Measurements from ENCODE around the gene RAD51B.

RAD51B gene

DNA sequence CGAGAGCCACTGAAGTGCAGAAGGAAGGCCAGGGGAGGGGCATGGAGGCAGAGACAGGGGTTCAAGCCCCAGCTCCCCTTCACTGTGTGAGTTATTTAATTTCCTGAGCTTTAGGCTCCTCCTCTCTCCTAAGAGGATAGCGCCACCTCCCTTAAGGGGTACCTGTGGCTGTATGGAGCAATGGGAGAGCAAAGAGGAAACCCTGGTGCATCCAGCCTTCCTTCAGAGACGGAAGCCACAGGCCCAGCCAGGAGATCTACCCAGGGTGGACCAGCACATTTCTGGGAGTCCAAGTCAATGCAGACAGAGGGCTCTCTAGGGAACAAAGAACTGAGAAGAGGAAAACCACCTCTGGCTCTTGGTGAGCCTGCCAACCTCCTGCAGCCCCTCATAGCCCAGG is 883.0 kb downstream of the RAD51B start:
- DNase-seq (ENCODE audit: low spot score): no peak

DNA sequence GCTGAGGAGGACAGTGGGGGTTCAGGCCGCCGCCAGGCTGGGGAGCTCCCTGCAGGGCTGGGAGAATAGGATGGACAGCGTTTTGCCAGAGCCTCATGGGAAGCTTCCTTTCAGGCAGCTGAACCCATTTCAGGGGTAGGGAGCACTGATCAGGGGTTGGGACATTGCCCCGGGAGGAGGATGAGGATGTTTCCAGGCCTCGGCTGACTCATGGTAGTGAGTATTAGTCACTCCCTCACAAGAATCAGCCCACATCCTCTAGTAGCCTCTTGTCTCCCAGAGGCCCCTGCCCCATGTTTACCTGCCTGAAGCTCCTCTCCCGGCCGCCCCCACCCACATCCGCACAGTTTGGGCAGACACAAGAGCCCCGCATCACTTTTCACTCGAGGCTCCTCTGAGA is 883.5 kb downstream of the RAD51B start:
- no peak for DNase-seq (ENCODE audit: low spot score)

DNA sequence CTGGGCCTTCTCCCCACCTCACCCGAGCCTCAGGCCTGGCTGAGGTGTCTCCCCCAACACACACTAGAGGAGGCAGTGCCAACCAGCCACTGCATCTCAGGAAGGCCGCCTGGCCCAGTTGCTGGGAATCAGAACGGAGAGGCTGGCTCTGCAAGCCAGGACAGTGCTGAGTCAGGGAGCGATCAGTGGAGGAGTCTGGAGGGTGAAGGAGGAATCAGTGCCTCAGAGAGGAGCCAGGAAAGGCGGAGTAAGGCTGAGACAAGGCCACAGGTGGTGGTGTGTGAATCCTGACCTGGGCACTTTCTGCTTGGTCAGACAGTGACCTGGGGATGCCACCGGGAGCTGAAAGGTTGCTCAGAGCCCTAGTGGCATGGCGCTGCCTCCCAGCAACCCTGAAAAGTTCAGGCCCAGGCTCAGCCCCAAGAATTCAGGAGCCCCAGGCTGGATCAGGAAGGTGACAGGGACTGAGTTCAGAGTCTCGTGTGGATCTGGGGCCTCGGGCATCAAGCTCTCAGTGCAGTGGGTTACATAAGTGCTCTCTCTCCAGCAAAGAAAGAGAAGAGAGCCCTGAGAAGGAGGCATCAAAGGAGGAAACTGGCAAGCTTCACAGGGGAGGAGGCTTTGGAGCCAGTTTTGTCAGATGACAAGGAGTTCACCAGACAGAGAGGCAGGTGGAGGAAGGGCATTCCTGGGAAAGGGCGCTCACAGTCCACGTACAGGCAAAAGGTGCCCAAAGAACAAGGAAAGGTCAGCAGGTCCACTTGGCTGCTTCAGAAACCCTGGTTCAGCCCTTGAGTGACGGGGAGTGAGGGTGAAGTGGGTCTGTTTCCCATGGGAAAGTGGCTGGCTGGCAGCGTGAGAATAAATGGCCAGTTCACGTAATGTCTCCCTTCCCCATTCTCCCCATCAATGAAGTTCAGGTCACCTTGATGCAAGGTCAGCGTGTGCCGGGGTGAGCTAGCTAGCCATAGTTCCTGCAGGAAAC is 885.4 kb downstream of the RAD51B start:
- DNase-seq (ENCODE audit: low spot score): no peak

DNA sequence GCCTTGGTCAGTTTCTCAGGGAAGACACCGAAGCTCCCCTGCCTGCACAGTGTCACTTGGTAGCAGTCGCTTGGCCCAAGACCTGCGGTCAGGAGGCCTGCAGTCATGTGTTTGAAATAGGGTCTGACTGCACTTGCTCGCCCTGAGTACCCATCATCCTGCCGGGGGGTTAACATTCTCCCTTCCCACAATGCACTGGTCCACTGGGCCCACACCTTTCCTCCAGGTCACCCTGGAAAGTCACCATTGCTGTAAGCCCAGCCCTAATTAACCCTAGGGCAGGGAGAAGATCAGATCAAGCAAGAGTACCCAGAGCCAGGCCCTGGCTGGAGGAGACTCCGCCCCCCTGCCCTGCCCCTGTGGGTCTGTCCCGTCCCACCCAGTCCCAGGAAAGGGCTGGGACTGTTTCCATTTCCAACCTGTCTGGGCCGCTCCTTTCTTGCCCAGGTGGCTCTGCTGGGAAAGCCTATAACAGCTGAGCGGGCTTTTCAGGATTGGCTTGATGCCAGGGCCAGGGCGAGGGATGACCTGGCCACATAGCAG is 886.2 kb downstream of the RAD51B start:
- DNase-seq (ENCODE audit: low spot score): no peak

DNA sequence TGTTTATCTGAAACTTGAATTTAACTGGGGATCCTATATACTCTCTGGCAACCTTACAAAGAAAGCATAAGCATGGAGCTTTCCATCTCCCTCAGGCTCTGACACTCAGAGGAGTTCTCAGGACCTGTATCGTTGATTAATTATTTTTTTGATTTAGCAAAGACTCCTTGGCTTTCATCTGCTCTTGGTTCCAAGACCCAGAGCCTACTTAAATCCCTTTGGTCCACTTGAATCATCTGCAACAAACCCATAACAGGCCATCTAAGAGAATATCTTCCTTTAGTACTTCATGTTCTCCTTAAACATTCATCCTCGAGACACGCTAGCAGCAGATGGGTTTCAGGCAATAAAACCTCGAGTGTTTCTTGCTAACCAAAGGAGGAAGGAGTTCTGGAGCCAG is 887.9 kb downstream of the RAD51B start:
- no peak for DNase-seq (ENCODE audit: low spot score)

DNA sequence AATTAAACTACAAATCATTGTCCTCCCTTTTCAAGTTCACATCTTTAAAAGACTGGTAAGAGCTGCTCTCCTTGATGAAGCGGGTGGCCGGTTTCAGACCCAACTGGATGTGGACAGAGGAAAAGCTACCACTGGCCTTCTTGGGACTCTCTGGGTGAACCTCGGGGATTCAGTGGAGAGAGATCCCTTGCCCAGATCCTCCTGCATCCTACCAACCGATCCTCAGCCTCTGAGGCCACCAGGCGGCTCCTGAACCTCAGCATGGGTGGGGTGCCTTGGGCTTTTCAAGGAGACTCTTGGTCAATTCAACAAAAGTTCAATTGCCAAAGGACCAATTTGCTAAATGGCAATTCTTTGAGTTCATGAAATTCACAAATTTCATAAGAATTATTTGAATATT is 888.8 kb downstream of the RAD51B start:
- DNase-seq (ENCODE audit: low spot score): no peak

DNA sequence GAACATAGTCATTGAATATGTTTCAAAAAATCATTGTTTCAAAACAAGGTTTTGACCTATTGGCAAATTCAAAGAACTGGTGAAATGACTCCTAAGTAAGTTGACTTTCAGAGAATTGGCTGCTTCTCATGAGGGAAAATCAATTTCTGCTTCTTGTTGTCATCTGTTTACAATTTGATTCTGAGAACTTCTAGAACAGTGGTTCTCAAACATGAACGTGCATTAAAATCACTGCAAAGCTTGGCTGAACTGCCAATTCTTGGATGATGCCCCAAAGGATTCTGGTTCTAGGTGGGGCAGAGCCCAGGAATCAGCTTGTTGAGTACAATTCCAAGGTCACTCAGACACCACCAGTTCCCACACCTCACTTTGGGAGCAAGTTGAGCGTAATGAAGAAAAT is 889.4 kb downstream of the RAD51B start:
- no peak for DNase-seq (ENCODE audit: low spot score)

DNA sequence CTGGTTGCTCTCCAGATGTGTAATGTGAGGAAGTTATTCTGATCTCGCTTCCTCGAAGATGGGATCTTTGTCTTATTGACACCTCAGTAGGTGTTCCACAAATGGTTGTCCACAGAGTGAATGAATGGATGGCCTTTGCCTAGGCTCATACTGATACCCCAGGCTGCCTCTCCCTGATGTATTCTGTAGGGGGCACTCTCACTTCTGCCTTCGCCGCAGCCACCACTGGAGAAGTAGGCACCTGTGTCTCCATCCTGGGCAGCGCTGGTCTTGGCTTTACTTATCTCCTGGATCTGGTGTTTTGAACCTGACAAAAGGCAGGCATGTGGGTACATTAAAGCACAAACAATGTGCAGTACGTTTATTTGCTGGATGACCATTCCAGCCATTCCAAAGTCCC is 891.2 kb downstream of the RAD51B start:
- no peak for DNase-seq (ENCODE audit: low spot score)

DNA sequence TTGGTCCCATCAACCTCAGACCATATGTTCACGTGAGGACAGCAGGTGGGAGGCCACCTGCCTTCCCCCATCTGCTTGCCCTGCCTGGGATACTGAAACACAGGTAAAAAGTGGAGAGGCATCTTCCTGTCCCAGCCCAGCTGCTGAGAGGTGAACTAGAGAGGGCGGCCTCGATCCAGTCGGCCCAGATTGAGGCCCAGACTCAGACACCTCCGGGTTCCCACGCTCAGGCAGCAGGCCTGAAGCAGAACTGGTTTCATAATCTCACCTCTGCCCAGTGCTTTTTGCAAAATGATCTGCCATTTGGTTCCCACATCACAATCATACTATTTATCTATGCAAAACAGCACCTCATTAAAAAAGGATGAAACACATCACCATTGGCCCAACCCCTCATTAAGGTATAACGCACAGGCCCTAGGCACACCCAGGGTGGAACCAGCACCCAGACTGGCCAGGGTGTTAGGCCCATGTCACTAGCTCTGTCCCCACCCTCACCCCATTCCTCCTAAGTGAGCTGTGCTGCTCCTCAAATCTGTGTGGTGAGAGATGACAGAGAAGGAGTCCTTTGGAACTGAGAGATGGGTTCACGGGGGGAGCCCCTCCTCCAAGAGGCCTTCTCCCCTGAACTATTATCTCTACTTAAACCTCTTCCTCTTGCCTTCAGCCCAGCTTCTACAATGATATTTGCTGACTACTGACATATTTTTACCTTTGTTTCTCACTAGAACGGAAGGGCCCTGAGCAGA is 892.2 kb downstream of the RAD51B start:
- DNase-seq (ENCODE audit: low spot score): no peak

DNA sequence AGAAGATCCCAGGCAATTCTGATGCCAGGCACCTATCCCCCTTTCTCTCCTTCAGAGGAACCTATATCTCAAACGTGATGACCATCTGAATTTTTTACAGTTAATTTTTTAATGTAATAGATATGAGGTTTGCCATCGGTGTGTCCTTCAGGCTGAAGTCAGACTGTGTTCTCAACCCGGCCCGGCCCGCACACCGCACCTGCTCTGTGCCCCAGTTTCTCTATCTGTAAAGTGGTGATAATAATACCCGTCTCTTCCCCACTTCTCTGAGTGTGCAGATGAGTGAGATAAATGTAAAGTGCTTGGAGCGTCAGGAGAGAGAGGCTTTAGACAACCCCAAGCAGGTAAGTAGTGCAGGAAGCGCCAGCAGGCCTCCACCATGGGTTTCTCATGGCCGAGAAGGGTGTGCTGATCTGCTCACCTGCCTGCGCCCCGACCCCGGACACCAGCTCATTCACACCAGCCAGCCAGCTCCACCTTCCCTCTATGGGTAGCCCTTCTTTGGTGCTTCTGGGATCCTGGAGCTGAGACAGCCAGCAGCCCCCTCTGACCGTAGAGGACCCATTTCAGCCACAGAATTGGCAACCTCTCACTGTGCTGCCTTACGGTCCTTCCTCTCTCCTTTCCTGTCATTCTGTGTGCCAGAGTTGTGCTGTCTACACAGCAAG is 893.3 kb downstream of the RAD51B start:
- no peak for DNase-seq (ENCODE audit: low spot score)

DNA sequence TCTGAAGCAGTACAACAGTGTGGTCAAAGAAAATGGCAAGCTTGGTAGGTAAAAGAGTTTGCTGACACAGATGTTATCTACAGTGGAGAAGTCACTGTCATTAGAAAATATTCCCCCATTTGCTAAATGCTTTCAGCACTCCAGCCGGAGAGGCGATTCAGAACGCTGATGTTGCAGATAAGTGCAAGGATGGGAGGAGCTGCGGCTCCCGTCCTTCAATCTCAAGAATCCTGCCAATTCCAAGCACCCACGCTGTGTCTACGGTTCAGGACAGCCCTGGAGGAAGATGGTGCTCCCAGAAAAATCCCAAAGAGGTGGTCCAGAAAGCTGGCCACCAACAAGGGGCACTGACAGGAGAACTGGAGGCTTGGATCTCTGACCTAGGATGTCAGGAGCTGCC is 894.2 kb downstream of the RAD51B start:
- DNase-seq (ENCODE audit: low spot score): no peak

DNA sequence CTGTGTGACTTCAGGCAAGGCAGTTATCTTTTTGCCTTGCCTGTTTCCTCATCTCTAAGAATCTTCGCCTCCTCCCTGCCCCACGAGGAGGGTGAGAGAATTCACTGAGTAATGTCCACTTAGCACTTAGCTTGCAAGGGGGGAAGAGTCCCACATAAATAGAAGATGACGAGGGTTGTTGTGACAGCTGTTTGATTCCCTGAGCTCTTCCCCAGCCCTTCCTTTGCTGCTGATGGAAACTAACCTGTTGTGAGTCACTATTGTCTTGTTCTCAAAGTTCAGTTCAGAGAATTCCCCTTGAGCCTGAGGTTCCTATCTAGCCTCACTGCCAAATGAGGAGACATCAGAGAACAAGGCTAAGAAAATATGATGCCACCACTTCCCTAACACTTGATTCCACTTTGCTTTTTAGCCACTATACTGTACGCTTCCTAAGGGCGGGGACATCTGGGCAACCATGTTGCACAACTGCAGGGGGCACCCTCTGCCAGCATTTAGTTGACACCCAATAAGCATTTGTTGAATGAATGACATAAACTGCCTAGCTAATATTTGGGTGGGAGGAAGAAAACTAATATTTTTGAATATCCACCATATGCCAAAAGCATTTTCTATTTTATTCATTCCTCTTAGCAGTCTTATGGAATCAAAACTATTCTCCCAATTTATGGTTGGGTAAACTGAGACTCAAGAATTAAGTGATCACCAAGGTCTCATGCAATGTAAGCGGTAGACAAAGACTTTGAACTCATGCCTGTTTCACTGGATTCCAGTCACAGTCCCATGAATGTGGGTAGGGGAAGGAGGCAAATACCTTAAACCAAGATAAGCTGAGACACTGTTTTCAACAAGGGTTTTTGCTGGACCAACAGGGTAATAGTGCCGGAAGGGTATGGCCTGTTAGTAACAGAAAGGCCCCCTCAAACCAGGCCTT is 895.7 kb downstream of the RAD51B start:
- DNase-seq (ENCODE audit: low spot score): no peak

DNA sequence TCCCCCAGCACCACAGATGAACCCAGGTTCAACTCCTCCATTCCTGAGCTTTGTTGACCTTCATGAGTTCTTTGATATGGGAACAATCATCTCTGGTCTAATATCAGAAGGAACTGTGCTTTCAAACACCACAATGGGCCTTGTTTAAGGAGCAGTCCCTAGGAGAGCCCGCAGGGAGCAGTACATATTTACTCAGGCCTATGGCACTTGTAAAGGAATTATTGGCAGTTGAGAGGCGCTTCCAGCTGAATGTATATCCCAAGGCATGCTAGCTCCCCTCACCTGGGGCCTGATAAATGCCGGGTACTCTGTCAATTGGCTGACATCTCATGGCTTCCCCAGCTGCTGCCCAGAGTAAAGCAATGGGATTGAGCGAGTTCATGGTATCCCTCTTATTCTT is 897.1 kb downstream of the RAD51B start:
- DNase-seq (ENCODE audit: low spot score): no peak

DNA sequence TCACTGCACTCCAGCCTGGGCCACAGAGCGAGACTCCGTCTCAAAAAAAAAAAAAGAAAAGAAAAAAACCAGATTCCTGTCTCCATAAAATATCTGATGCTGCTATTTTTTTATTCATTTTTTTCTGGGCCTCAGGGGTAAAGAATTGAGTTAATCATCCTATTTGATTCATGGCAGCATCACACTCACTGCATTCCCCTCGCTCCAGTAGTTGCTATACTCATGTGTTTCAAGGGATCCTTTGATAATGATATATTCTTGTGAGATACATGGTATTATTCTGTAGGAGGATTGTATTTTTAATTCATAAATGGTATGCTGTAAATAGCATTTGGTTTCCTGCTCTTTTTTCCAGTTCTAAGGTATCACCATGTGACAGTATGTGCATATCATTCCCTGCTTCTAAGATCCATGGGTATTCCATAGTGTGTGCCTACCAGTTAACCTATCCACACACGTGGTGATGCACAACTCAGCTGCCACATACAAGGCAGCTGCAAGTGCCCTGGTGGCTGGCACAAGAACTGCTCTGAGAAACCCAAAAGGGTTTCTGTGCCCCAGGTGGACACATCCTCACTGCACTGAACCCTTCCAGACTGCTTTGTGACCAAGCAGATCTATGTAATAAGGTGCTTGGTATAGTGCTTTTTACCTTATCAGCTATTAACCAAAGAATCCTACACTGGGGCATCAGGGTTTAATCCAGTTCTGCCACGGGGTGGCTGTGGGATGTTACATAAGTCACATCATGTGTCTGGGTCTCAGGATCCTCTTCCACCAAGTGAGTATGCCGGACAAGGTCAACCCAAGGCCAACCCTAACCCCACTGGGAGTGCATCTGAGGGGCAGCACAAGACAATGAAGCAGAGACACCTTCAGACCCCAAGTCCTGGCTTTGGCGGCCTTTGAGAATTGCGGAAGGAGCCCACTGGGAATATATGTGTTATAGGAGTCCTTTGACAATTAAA is 898.7 kb downstream of the RAD51B start:
- DNase-seq (ENCODE audit: low spot score): no peak

DNA sequence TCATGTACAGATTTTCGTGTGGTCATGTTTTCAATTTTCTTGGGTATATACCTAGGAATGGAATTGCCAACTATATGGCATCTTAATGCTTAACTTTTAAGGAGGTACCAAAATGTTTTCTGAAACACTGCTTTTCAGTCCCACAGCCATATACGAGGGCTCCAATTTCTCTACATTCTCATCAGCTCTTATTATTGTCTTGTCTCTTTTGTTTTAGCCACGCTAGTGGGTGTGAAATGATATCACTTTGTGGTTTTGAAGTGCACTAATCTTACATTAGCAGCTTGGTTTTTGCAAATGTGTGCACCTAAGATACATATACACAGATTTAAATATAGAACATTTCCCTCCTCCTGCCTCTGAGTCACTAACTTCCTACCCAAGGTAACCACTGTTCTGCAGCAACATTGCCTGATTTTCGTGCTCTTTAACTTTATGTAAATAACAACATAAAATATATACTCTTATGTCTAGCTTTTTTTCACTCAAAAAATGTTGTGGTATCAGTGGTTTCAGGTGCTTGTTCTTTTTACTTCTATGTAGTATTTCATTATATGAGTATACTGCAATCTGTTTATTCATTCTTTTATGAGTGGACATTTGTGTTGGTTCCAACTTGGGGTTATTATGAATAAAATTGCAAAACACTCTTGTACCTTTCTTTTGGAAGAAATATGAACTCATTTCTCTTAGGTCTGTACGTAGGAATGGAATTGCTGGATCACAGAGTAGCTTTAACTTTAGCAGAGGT is 900.2 kb downstream of the RAD51B start:
- no peak for DNase-seq (ENCODE audit: low spot score)

DNA sequence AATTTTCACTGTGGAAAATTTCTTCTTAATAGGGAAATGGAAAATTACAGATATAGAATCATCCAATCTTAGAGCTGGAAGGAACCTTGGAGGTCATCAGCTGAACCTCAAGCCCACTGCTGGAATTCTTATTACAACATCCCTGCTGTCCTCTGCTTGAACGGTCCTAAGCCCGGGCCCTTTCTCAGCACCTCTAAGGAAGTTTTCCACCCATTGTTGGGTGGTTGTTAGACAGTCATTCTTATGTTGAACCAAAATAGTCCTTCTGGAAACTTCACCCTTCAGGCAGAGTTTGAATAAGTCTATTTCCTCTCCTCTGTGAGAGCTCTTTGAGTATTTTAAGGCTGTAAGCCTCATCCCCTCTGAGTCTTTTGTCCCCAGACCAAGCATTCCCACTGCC is 902.6 kb downstream of the RAD51B start:
- DNase-seq (ENCODE audit: low spot score): no peak

DNA sequence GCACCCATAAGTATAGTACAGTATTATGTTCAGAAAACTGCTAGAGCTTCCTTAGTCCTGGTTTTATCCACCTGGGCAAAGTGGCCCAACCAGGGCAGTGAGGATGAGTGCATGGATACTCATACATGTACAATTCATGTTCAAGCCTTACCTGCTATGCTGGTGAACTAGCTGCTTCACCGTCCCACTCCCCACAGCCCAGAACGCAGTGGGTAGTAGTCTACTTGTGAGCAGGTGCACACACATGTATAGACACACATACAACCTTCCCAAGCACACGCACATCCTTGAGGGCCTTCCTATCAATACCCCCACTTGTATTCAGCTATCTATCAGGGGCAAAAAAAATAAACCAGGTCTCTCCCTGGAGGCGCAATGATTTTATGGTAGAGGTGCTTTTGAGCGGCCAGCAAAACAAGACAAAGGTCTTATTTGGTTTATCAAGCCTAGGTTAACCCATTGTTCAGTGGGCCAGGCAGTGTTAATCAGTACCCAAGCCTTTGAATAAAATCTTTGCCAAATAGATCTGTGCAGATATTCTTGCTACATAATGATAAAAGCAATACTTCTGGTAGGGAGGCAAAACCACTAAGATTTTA is 903.5 kb downstream of the RAD51B start:
- DNase-seq (ENCODE audit: low spot score): no peak

DNA sequence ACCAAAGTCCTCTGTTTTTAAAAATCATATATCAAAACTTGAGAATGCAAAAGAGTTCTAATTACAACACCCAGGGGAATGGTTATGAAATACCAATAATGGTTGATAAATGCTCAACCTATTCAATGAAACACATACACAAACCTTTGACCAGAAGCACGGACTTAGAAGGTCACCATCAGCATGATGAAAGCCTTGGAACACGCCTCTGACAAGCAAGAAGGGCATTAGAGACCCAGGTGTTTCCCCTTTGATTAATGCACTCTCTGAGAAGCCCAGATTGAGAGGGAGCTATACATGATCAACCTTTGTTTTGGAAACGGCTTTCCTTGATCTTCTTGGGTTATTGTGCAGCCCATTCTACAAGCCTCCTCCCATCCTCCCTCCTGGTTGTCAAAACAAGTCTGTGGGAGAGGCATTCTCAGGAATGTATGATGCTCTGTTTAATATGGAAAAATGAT is 904.3 kb downstream of the RAD51B start:
- no peak for DNase-seq (ENCODE audit: low spot score)

DNA sequence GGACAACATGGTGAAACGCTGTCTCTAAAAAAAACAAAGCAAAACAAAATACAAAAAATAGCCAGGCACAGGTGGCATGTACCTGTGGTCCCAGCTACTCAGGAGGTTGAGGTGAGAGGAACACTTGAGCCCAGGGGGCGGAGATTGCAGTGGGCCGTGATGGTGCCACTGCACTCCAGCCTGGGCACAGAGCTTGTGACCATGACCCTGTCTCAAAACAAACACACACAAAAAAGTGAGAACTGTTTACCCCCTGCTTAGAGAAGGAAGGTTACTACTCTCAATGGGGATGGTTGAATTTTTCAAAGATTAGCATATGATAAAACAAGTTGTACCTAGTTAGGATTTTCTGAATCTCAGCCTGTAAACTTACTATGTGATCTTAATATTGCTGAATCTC is 905.3 kb downstream of the RAD51B start:
- DNase-seq (ENCODE audit: low spot score): no peak

All from globus pallidus (tissue), 1 donor.